HepG2 (cell line): ENCODE results near the gene ZNF74. TPM values are rescaled to one million over a fixed set of nuclear protein-coding genes. Genes with fewer than 3 reads are reported as not detected.
A peak's percentile ranks its signal among the peaks of the same experiment; 100 is the strongest.

Source experiments
- ATAC-seq: fragments of 200-7000 bp; cut with Tn5 transposase; 3 replicates; pipeline ENCODE4 v1.9.1; 2020; ENCODE audit warnings: mild to moderate bottlenecking, moderate library complexity
- BruUV-seq: library from RNA; stranded (reverse); fragments of 400-500 nt; replicated peaks from 2 replicates; lab custom pipeline; 2021; lab: Mats Ljungman, UMichigan
- CTCF ChIA-PET: fragments of 300-600 bp; formaldehyde crosslinking; extraction: SDS; loops from one replicate; lab custom pipeline; 2021; ENCODE audit warnings: low total read pairs, inconsistent platforms, low intra/inter-chr PET ratio; lab: Yijun Ruan, JAX
- POLR2A ChIA-PET: fragments of 350-600 bp; sonication (Branson Sonifier 250); formaldehyde crosslinking; loops from one replicate; lab custom pipeline; 2020; ENCODE audit warnings: antibody characterized with exemption, inconsistent platforms; lab: Yijun Ruan, JAX
- DNase-seq: peaks from one replicate; pipeline ENCODE4 v3.0.0-alpha.2; 2015; ENCODE audit warnings: low spot score
- FAIRE-seq: peaks from 3 replicates; lab custom pipeline; 2011; peaks lifted over from hg19 to GRCh38; lab: Jason Lieb, UNC
- H2AFZ ChIP-seq: one replicate; pipeline ENCODE4 v1.6.1; 2011; ENCODE audit warnings: low read length, inconsistent platforms
- H3K27ac ChIP-seq: fragments of 300-600 bp; 3 replicates; pipeline ENCODE4 v1.8.0; 2011; ENCODE audit warnings: mixed run types, mild to moderate bottlenecking, mixed read lengths, low read length, inconsistent platforms; ENCODE audit not compliant: insufficient read depth; ENCODE audit errors: extremely low read length
- H3K27me3 ChIP-seq, 2 experiments: fragments of 200-600 bp in 1 of 2; 2 replicates in 1 of 2; 3 replicates in 1 of 2; pipeline versions ENCODE4 v1.6.0 to v1.8.0; 2011; ENCODE audit warnings: low read length in 2 of 2, mild to moderate bottlenecking in 2 of 2, moderate library complexity in 2 of 2, inconsistent platforms in 1 of 2; ENCODE audit not compliant: insufficient read depth in 2 of 2, control insufficient read depth in 1 of 2
- H3K36me3 ChIP-seq, 2 experiments: fragments of 200-600 bp in 1 of 2; replicated peaks in 1 of 2; 2 replicates in 1 of 2; 3 replicates in 1 of 2; pipeline versions ENCODE4 v1.5.1 to v1.8.0; 2011; ENCODE audit warnings: low read length in 2 of 2, inconsistent platforms in 1 of 2; ENCODE audit not compliant: insufficient read depth in 2 of 2, control insufficient read depth in 1 of 2
- H3K4me1 ChIP-seq: 2 replicates; pipeline ENCODE4 v1.5.1; 2012; ENCODE audit warnings: low read length, inconsistent platforms; ENCODE audit not compliant: insufficient read depth
- H3K4me2 ChIP-seq: 2 replicates; pipeline ENCODE4 v1.6.0; 2011; ENCODE audit warnings: low read depth, low read length, inconsistent platforms
- H3K4me3 ChIP-seq, 3 experiments: fragments of 200-600 bp in 1 of 3; sonication (generic), shearing (Covaris generic) in 1 of 3; replicated peaks in 1 of 3; 2 replicates each; pipeline ENCODE4 v1.5.1; 2011 to 2016; ENCODE audit warnings: low read length in 3 of 3, inconsistent platforms in 2 of 3, low read depth in 2 of 3, mild to moderate bottlenecking in 2 of 3, control low read depth in 1 of 3, mixed read lengths in 1 of 3; ENCODE audit not compliant: insufficient read depth in 1 of 3
- H3K79me2 ChIP-seq: one replicate; pipeline ENCODE4 v1.6.1; 2011; ENCODE audit warnings: low read length, inconsistent platforms; ENCODE audit not compliant: insufficient read depth
- H3K9ac ChIP-seq: 2 replicates; pipeline ENCODE4 v1.6.0; 2011; ENCODE audit warnings: mild to moderate bottlenecking, low read depth, low read length, inconsistent platforms; ENCODE audit not compliant: insufficient read depth
- H3K9me3 ChIP-seq: 2 replicates; pipeline ENCODE4 v1.5.1; 2012; ENCODE audit warnings: mild to moderate bottlenecking, low read length
- H4K20me1 ChIP-seq: 2 replicates; pipeline ENCODE4 v1.6.0; 2011; ENCODE audit warnings: inconsistent platforms, mild to moderate bottlenecking, low read length, moderate library complexity; ENCODE audit not compliant: insufficient read depth
- HBP1 ChIP-seq: IDR thresholded peaks from 2 replicates; pipeline ENCODE4 v1.6.1; 2016; ENCODE audit warnings: low read depth, control low read depth
- MLLT10 ChIP-seq: sonication (generic); formaldehyde crosslinking; IDR thresholded peaks from 2 replicates; pipeline ENCODE4 v1.4.0; 2020; ENCODE audit warnings: missing genetic modification reagents
- MLX ChIP-seq: IDR thresholded peaks from 2 replicates; pipeline ENCODE4 v1.6.1; 2016
- NR2F1 ChIP-seq, 2 experiments: fragments of 450-650 bp in 1 of 2; formaldehyde crosslinking in 1 of 2; IDR thresholded peaks; 2 replicates each; pipeline versions ENCODE4 v1.5.0 to v1.6.1; 2016 to 2020; ENCODE audit warnings: mild to moderate bottlenecking in 1 of 2, missing compliant biosample characterization in 1 of 2, missing genetic modification reagents in 1 of 2, moderate library complexity in 1 of 2
- THRA ChIP-seq: sonication (generic); formaldehyde crosslinking; IDR thresholded peaks from 2 replicates; pipeline ENCODE4 v1.4.0; 2020; ENCODE audit warnings: missing genetic modification reagents, borderline replicate concordance
- ZNF451 ChIP-seq: sonication (generic); formaldehyde crosslinking; IDR thresholded peaks from 2 replicates; pipeline ENCODE4 v1.5.0; 2020; ENCODE audit warnings: mild to moderate bottlenecking, missing genetic modification reagents
- ZNF615 ChIP-seq: sonication (generic); formaldehyde crosslinking; IDR thresholded peaks from 2 replicates; pipeline ENCODE4 v1.5.0; 2020; ENCODE audit warnings: mild to moderate bottlenecking, missing genetic modification reagents, borderline replicate concordance
- WGBS: methylation state at CpG from one replicate; pipeline ENCODE4 v1.1.6; 2017; ENCODE audit warnings: low lambda C conversion rate; 5-methylcytosine and 5-hydroxymethylcytosine counted together
- in situ Hi-C: cut with HindIII; loops from 2 replicates; pipeline ENCODE4 v1.10.0; 2017; ENCODE audit warnings: low pct_unique_long_range_greater_than_20kb; ENCODE audit not compliant: extremely low pct_ligation_motif_present
- intact Hi-C: fragments of 100-400 bp; cut with micrococcal nuclease; formaldehyde crosslinking; loops from one replicate; pipeline ENCODE4 v1.10.0; 2022; ENCODE audit not compliant: unreplicated experiment
- polyA plus RNA-seq, 8 experiments: library from polyadenylated mRNA; depleted of rRNA in 3 of 8; stranded (reverse) in 7 of 8; unstranded in 1 of 8; fragments of >200 nt; fragmentation: Illumina TruSeq in 4 of 8; extraction: Trizol in 4 of 8; gene quantifications; 2 replicates each; pipeline versions ENCODE4 v1.2.1 to v1.2.3, GENCODE V29; 2011 to 2016; ENCODE audit warnings: low read depth in 4 of 8, missing spikeins in 1 of 8, mixed read lengths in 1 of 8; ENCODE audit not compliant: insufficient read depth in 1 of 8
- total RNA-seq, 5 experiments: library from RNA; depleted of rRNA; stranded (reverse); fragments of >200 nt; fragmentation: Illumina TruSeq; extraction: Trizol; gene quantifications; 2 replicates each; pipeline ENCODE4 v1.2.3, GENCODE V29; 2016; ENCODE audit warnings: low read depth in 1 of 5
- TF ChIP-seq, protein P1 (sequence below): IDR thresholded peaks from 2 replicates; pipeline ENCODE4 v1.6.1; 2016
- TF ChIP-seq, protein P2 (sequence below): IDR thresholded peaks from 2 replicates; pipeline ENCODE4 v1.6.1; 2016; ENCODE audit warnings: low read depth

Gene ZNF74
- total and polyA plus RNA-seq, 2 of the 13 experiments (the other 11 are each of a cell fraction or from before 2014, with no cell fraction given): 6.3 to 9.1 TPM

DNA sequence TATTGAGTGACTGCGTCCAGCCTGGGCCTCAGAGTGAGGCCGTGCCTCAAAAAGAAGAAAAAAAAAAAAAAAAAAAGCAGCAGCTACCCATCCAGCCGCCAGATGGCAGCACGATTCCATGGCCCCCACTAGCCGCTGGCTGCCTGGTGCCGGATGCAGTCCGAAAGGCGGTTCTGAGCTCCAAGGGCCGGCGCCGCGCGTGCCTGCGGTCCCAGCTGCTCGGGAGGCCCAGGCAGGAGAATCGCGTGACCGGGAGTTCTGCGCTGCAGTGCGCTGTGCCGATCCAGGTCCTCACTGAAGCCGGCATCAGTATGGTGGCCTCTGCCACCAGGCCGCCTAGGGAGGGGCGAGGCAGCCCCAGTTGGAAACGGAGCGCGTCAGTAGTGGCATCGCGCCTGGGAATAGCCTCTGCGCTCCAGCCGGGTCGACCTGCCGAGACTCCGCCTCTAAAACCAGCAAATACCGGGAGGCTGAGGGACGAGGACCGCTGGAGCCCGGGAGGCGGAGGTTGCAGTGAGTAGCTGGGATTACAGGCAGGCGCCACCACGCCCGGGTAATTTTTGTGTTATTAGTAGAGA is 24.3 kb downstream of the ZNF74 start (continued):
- TF ChIP-seq, protein P1, sequence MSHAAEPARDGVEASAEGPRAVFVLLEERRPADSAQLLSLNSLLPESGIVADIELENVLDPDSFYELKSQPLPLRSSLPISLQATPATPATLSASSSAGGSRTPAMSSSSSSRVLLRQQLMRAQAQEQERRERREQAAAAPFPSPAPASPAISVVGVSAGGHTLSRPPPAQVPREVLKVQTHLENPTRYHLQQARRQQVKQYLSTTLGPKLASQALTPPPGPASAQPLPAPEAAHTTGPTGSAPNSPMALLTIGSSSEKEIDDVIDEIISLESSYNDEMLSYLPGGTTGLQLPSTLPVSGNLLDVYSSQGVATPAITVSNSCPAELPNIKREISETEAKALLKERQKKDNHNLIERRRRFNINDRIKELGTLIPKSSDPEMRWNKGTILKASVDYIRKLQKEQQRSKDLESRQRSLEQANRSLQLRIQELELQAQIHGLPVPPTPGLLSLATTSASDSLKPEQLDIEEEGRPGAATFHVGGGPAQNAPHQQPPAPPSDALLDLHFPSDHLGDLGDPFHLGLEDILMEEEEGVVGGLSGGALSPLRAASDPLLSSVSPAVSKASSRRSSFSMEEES (CRISPR knock-in tag): no peak
- TF ChIP-seq THRA (peak; percentile 23; the same call in 1 of the 2 replicates), ZNF451 (no peak), MLX (CRISPR knock-in tag) (no peak), ZNF615 (CRISPR knock-in tag) (no peak), MLLT10 (CRISPR knock-in tag) (no peak)
- TF ChIP-seq, protein P2, sequence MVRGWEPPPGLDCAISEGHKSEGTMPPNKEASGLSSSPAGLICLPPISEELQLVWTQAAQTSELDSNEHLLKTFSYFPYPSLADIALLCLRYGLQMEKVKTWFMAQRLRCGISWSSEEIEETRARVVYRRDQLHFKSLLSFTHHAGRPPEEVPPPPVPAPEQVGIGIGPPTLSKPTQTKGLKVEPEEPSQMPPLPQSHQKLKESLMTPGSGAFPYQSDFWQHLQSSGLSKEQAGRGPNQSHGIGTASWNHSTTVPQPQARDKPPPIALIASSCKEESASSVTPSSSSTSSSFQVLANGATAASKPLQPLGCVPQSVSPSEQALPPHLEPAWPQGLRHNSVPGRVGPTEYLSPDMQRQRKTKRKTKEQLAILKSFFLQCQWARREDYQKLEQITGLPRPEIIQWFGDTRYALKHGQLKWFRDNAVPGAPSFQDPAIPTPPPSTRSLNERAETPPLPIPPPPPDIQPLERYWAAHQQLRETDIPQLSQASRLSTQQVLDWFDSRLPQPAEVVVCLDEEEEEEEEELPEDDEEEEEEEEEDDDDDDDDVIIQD (CRISPR knock-in tag): no peak

GRCh38 chr22:20419664-20419951 is 25.7 kb downstream of the ZNF74 start:
- Histone ChIP-seq H3K27me3 (no peaks in the 10 kb centered on the region; a peak in 2 of 5 replicates), H3K36me3 (no peaks in the 10 kb centered on the region), H3K79me2 (no peaks in the 10 kb centered on the region), H2AFZ (no peak overlapping the region), H3K9ac (no peak overlapping the region), H4K20me1 (no peaks in the 10 kb centered on the region), H3K9me3 (no peaks in the 10 kb centered on the region), H3K4me3 (no peak overlapping the region), H3K27ac (no peak overlapping the region), H3K4me1 (peaks cover 65% of the 10 kb centered on the region), H3K4me2 (no peak overlapping the region)
- DNase-seq (no peak), FAIRE-seq (no peak), ATAC-seq (no peak)
- ChIA-PET POLR2A (interaction anchor here (1.0 to 2.3 kb wide), 2 partner anchors 21 to 37 kb away, joined by 3 to 8 read pairs; no protein-coding TSS in a partner anchor), CTCF (interaction anchor here (2.7 kb wide), 1 partner anchor 36 kb away, joined by 66 read pairs; no protein-coding TSS in a partner anchor)
- intact Hi-C loops (no loop called here), in situ Hi-C loops (loop anchor here (10.0 kb wide), 1 partner anchor 155 kb away; no protein-coding TSS in a partner anchor)
- no TSS peak for BruUV-seq
- no peak for TF ChIP-seq HBP1 (CRISPR knock-in tag)
- 0 out of 4 replicates have a peak, but pooled peaks of 1 of the 2 experiments have one; percentile 6 for TF ChIP-seq NR2F1 (CRISPR knock-in tag; IDR thresholded peaks at IDR 0.05)
- WGBS: 24% methylated on average over 2 of the region's 2 CpGs
